Left forelimb (tissue), 1 donor: ENCODE data around the gene KPNB1.
A peak's percentile ranks its signal among the peaks of the same experiment; 100 is the strongest.

Experiments
- DNase-seq: peaks from one replicate; pipeline ENCODE4 v3.0.0-alpha.2; 2018; ENCODE audit warnings: low spot score

Gene KPNB1

DNA sequence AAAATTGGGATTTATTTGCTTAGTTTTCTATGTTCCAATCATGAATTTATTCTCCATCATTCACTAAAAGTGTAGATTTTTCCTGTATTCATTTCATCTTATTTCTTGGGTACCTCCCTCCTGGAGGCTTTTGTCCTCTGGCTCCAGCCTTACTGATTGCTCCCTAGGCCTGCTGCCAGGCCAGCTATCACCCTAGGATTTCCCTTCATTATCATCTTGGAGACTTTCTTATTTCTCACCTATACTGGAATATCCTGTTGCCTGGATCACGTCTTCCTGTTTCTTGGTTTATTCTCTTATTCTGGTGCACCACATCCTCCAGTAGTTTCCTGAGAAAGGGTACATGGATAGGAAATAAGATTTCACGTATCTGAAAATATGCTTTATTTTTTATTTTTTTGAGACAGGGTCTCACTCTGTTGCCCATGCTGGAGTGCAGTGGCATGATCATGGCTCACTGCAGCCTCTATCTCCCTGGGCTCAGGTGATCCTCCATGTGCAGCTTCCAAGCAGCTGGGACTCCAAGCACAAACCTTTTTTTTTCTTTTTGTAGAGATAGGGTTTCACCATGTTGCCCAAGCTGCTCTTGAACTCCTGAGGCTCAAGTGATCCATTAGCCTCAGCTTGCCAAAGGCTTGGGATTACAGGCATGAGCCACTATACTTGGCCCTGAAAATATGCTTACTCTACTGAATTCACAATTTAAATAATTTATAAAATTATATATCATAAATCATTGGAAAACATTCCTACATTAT is 13.3 kb upstream of the KPNB1 start:
- DNase-seq, result no peak

- DNase-seq, result no peak
These were observed 10.8 kb upstream of the KPNB1 start for GRCh38 chr17:47638903-47639302.

GRCh38 chr17:47640076-47640475 is 9.6 kb upstream of the KPNB1 start:
- DNase-seq, result no peak

- no peak for DNase-seq
These were observed 8.5 kb upstream of the KPNB1 start for GRCh38 chr17:47641202-47641601.

- no peak for DNase-seq
These were observed 6.6 kb upstream of the KPNB1 start for GRCh38 chr17:47643116-47643515.

DNA sequence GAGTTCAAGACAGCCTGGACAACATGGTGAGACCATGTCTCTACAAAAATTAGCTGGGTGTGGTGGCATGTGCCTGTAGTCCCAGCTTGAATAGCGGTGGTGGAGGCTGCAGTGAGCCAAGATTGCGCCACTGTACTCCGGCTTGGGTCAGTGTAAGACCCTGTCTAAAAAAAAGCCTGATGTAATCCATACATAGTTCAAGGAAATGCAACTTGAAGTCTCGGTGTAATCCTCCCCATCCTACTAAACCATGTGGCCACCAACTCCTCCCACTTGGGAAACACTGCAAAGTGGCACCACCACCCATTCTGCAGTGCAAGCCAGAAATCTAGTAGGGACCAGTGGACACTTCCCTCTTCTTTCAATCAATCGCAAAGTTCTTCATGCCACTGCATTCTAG is 5.4 kb upstream of the KPNB1 start:
- DNase-seq, result no peak

GRCh38 chr17:47649972-47650524 is 329 bp downstream of the KPNB1 start:
- no peak for DNase-seq

GRCh38 chr17:47650525-47651522 is 1.1 kb downstream of the KPNB1 start:
- peak; percentile 95 for DNase-seq

DNA sequence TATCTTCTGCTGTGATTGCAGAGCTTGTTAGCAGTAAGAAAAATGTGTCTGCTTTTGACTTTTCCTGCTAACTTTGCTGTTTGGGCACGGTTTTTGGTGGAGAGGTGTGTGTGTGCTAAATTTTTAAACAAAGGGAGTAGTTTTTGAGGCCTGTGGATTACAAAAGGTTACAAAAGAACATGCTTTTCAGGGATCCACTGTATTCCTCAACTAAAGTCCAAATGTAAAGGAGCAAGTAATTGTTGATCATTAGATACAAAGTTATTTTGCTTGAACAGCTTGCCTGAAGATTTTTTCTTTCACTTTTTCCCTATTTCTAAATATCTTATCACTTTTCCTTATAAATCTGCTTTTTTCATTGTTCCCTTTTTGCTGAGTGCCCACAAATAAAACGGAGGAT is 2.0 kb downstream of the KPNB1 start:
- DNase-seq, result no peak

GRCh38 chr17:47652570-47652969 is 2.9 kb downstream of the KPNB1 start:
- no peak for DNase-seq

DNA sequence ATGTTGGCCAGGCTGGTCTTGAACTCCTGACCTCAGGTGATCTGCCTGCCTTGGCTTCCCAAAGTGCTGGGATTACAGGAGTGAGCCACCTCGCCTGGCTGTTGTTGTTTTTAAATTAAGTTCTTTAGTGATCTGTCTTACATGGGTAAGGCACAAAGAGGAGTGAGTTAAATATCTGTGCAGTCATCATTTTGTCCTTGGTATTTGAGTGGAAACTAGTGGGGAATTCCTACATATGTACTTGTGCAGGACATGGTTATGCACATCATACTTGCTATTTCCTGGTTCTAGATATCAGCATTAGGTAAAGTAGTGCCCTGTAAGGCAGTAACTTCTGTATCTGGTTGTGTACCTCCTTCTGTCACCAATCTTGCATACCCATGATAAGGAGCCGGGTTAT is 3.7 kb downstream of the KPNB1 start:
- no peak for DNase-seq

DNA sequence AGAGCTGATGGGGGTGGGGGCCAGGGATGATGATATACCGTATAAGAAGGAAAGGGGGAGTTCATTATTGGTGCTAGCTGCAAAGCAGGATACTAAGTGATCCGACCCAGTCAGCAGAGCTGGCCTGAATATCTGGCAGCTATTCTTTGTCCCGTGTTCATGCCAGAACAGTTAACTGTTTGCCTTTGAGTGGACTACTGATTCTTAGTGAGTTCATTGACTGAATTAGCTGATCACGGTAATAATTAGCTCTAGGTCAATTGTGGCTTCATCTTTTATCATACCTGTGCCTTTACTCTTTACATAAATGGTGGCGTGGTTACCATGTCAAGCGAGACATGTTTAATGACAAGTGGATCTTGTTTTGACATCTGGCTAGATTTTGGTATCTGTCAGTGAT is 5.3 kb downstream of the KPNB1 start:
- no peak for DNase-seq

GRCh38 chr17:47660064-47660492 is 10.4 kb downstream of the KPNB1 start:
- no peak for DNase-seq

- DNase-seq, result no peak
These were observed 14.3 kb downstream of the KPNB1 start for GRCh38 chr17:47663912-47664623.

DNA sequence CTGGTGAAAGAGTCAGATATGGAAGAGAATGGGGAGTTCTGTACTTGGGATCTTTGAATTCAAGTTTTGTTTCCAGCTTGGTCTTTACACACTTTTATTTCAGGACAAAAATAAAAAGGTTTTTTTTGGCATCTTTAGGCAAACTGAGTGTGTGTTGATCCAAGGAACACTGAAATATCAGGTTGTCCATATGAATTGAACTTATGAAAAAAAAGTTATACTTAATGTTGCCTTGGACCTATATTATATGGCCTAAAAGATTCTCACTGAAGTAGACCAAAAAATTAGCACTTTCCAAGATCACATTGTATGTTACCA is 14.9 kb downstream of the KPNB1 start:
- DNase-seq, result no peak

GRCh38 chr17:47665655-47666054 is 15.9 kb downstream of the KPNB1 start:
- DNase-seq, result no peak

GRCh38 chr17:47669081-47669480 is 19.4 kb downstream of the KPNB1 start:
- no peak for DNase-seq

- DNase-seq, result no peak
These were observed 20.3 kb downstream of the KPNB1 start for GRCh38 chr17:47670064-47670463.

DNA sequence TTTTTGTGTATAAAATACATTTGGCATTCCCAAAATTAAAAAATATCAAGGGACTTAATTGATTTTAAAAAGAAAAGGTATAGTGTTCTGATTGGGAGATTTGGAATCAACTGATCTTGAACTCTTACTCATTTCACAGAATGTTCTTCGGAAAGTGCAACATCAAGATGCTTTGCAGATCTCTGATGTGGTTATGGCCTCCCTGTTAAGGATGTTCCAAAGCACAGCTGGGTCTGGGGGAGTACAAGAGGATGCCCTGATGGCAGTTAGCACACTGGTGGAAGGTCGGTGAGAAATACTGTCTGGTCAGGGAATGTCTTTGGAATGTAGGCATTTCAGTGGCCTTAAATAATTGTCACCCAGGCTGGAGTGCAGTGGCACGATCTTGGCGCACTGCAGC is 24.8 kb downstream of the KPNB1 start:
- no peak for DNase-seq

DNA sequence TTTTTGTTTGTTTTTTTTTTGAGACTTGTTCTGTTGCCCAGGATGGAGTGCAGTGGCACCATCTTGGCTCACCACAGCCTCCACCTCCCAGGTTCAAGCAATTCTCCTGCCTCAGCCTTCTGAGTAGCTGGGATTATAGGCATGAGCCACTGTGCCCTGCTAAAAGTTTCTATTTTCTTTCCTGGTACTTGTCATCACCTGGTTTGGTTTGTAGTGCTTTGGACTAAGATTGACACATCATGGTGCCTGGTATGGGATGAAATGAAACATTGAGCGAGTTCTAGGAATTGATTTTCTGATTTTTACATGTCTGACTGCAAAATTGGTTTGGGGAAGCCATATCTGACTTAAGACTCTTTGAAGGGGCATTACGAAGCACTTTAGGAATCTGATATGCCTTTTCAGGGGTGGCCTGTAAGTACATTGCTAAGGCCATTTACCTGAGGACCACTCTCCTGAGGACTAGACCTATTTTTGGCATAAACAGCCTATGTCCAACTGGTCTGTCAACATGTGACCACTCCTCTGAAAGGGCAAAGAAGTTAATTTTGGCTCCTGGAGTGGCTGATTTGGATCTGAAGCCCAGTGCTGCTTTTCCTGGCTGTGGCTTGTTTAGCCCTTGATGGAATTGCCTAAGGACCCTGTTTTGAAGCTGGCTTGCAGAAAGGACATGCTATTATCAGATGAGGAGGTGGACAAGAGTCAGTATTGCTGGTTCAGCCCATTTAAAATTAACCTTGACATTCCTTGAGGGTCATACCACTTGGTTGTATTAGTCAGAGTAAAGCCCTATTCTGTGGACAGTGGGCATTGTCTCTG is 25.9 kb downstream of the KPNB1 start:
- DNase-seq, result no peak

GRCh38 chr17:47676199-47676472 is 26.4 kb downstream of the KPNB1 start:
- no peak for DNase-seq
